GM12873 (cell line): ENCODE data around the gene FAM222A.

Experiments
- CTCF ChIP-seq: IDR thresholded peaks from 2 replicates; pipeline ENCODE4 v1.5.1; 2012; ENCODE audit warnings: low read depth, mild to moderate bottlenecking, moderate library complexity, low read length, control low read depth; ENCODE audit not compliant: insufficient read depth; ENCODE audit errors: missing control alignments

FAM222A gene

GRCh38 chr12:109738878-109739665 lies 25.4 kb downstream of the FAM222A start:
- no peak for TF ChIP-seq CTCF

- peak; percentile 39 for TF ChIP-seq CTCF
Observed at GRCh38 chr12:109739747-109740693, 26.4 kb downstream of the FAM222A start.

DNA sequence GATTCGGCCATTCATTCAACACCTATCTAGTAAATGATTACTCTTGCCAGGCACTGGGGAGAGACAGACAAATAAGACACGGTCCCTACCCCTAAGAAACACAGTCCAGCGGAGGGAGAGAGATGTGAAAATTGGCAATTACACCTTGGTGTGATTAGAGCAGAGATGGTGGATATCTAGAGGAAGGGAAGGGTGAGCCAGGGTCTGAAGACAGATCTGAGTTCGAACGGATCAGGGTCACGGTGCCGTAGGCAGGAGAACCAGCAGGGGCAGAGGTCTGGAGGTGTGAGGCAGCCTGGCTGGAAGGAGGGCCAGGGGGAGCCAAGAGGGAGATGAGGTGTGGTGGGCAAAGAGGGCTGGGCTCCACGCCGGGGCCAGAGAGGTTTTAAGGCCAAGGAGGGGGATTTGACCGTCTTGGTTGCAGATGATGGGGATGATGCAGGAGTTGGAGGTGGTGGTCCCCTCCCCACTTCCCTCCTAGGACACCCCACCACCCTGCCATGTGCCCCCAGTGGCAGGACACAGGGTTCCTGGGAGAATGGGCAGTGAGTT lies 27.1 kb downstream of the FAM222A start:
- no peak for TF ChIP-seq CTCF

DNA sequence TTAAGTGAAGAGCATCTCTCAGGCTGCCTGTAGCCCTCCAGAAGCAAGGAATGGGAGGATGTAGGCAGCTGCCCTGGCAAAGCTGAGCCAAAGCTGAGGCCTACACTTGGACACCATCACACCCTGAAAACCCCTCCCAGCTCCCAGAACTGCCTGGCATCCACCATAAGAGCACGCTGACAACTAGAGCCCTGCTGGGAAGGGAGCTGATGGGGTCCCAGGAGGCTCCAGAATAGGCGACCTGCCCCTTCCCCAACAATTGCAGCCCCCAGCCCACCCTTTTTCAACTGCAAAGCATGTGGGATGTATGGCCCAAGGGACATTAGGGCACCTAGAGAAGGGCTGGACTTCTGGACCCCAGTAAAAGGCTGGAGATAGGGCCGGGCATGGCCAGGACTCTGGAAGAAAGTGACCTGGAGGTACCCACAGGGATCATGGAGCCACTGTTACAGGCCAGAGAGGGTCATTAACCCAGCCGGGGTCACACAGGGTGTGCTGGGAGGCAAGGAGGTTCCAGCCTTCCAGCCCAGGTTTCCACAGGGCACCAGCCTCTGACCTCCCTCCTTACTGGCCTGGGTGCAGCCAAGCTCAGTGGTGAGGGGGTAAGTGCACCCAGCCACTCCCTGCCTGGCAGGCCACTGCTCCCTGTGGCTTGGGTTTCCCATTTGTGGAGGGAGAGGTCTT lies 27.8 kb downstream of the FAM222A start:
- no peak for TF ChIP-seq CTCF

- no peak for TF ChIP-seq CTCF
Observed at GRCh38 chr12:109741970-109742703, 28.5 kb downstream of the FAM222A start.

- TF ChIP-seq CTCF, result no peak
Observed at GRCh38 chr12:109743076-109743910, 29.7 kb downstream of the FAM222A start.
